Endothelial cell (in vitro differentiated cells): Measurements from ENCODE around the gene VIT. TPM values are rescaled to one million over a fixed set of nuclear protein-coding genes. Genes with fewer than 3 reads are reported as not detected.

Source experiments
- DNase-seq: peaks from one replicate; pipeline ENCODE4 v3.0.0; 2021; ENCODE audit warnings: low spot score
- H3K27ac Mint-ChIP-seq: one replicate; pipeline ENCODE4 v1.8.0; 2021; ENCODE audit warnings: mixed read lengths, inconsistent platforms; ENCODE audit not compliant: unreplicated experiment
- H3K27me3 Mint-ChIP-seq: one replicate; pipeline ENCODE4 v1.8.0; 2021; ENCODE audit warnings: mild to moderate bottlenecking, moderate library complexity, mixed read lengths, inconsistent platforms; ENCODE audit not compliant: unreplicated experiment
- H3K36me3 Mint-ChIP-seq: one replicate; pipeline ENCODE4 v1.8.0; 2021; ENCODE audit warnings: mild to moderate bottlenecking, low read depth, mixed read lengths, inconsistent platforms; ENCODE audit not compliant: unreplicated experiment
- H3K4me1 Mint-ChIP-seq: one replicate; pipeline ENCODE4 v1.8.0; 2021; ENCODE audit warnings: mild to moderate bottlenecking, mixed read lengths, inconsistent platforms; ENCODE audit not compliant: unreplicated experiment
- H3K4me3 Mint-ChIP-seq: one replicate; pipeline ENCODE4 v1.8.0; 2021; ENCODE audit warnings: mild to moderate bottlenecking, mixed read lengths, inconsistent platforms; ENCODE audit not compliant: unreplicated experiment
- H3K9me3 Mint-ChIP-seq: one replicate; pipeline ENCODE4 v1.8.0; 2021; ENCODE audit warnings: mixed read lengths, inconsistent platforms; ENCODE audit not compliant: unreplicated experiment
- total RNA-seq: library from RNA; stranded (reverse); fragmentation: NEBNext Ultra II Directional; extraction: Animal tissue kit (Norgen Biotek cat#: 25700); gene quantifications from one replicate; pipeline ENCODE4 v1.2.1, GENCODE V29; 2021; ENCODE audit not compliant: unreplicated experiment
- TF ChIP-seq, protein P1 (sequence below): fragments of 200-600 bp; sonication (generic); IDR thresholded peaks from one replicate; pipeline ENCODE4 v1.5.0; 2021; ENCODE audit warnings: antibody characterized with exemption; ENCODE audit not compliant: unreplicated experiment

Gene VIT
- total RNA-seq, 1 donor from 2014 or later = 3.6 TPM

DNA sequence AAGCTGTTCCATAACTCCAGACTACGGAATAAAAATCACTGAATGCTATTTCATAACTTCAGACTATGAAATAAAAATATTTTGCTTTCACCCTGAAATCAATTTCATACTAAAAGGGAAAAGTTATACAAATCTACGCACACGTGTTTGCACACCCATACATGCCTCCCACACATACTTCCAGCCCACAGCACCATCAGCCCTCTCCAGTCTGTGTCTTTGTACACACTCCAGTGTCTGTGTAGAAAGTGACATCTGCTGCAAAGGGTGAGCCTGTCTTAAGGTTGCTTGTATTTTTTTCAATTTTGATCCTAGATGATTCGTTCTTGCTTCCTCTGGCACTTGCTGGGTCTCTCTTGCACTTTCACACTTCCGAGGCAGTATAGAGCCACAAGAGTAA, 53.6 kb downstream of the VIT start:
- H3K27me3 Mint-ChIP-seq = no peaks in the 10 kb centered on the region
- H3K27ac Mint-ChIP-seq = no peak overlapping the region
- no peaks in the 10 kb centered on the region for H3K36me3 Mint-ChIP-seq
- TF ChIP-seq, protein P1, sequence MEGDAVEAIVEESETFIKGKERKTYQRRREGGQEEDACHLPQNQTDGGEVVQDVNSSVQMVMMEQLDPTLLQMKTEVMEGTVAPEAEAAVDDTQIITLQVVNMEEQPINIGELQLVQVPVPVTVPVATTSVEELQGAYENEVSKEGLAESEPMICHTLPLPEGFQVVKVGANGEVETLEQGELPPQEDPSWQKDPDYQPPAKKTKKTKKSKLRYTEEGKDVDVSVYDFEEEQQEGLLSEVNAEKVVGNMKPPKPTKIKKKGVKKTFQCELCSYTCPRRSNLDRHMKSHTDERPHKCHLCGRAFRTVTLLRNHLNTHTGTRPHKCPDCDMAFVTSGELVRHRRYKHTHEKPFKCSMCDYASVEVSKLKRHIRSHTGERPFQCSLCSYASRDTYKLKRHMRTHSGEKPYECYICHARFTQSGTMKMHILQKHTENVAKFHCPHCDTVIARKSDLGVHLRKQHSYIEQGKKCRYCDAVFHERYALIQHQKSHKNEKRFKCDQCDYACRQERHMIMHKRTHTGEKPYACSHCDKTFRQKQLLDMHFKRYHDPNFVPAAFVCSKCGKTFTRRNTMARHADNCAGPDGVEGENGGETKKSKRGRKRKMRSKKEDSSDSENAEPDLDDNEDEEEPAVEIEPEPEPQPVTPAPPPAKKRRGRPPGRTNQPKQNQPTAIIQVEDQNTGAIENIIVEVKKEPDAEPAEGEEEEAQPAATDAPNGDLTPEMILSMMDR = no peak
- peaks cover 11% of the 10 kb centered on the region for H3K4me1 Mint-ChIP-seq
- H3K9me3 Mint-ChIP-seq = no peaks in the 10 kb centered on the region
- H3K4me3 Mint-ChIP-seq = no peak overlapping the region
- no peak for DNase-seq

DNA sequence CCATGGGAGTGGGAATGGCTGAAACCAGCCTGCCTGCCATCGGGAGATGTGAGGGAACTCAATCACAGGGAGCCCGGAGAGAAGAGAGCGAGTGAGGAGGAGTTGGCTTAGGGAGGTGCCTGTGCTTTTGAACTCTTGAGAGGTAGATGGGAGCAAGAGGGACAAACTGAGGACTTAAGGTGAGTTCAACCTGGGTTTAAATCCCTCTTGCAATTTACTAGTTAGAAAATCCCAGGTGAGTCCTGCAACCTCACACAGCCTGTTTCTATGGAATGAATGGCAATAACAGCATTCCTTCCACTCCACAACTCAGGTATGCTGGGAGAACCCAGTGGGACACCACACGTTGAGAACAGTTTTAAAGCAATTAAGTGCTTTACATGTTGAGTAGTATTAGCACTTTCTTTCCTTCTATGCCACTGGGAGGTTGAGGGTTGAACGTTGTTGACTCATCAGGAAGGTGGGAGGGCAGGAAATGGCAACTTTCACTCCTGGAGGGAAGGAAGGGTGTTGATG, 57.3 kb downstream of the VIT start:
- H3K4me1 Mint-ChIP-seq = peaks cover 11% of the 10 kb centered on the region
- H3K4me3 Mint-ChIP-seq = no peak overlapping the region
- peaks cover 2% of the 10 kb centered on the region for H3K27me3 Mint-ChIP-seq
- no peak overlapping the region for H3K27ac Mint-ChIP-seq
- H3K36me3 Mint-ChIP-seq = no peaks in the 10 kb centered on the region
- no peak for DNase-seq
- TF ChIP-seq, protein P1 = no peak
- H3K9me3 Mint-ChIP-seq = no peaks in the 10 kb centered on the region

- no peak overlapping the region for H3K27ac Mint-ChIP-seq
- no peak for DNase-seq
- TF ChIP-seq, protein P1 = no peak
- no peak overlapping the region for H3K4me3 Mint-ChIP-seq
- no peaks in the 10 kb centered on the region for H3K9me3 Mint-ChIP-seq
- H3K4me1 Mint-ChIP-seq = peaks cover 11% of the 10 kb centered on the region
- no peaks in the 10 kb centered on the region for H3K36me3 Mint-ChIP-seq
- H3K27me3 Mint-ChIP-seq = peaks cover 2% of the 10 kb centered on the region
Observed at GRCh38 chr2:36754578-36754977, 58.1 kb downstream of the VIT start.

- TF ChIP-seq, protein P1 = no peak
- H3K4me1 Mint-ChIP-seq = peaks cover 11% of the 10 kb centered on the region
- H3K9me3 Mint-ChIP-seq = no peaks in the 10 kb centered on the region
- no peaks in the 10 kb centered on the region for H3K36me3 Mint-ChIP-seq
- H3K4me3 Mint-ChIP-seq = no peak overlapping the region
- peaks cover 2% of the 10 kb centered on the region for H3K27me3 Mint-ChIP-seq
- H3K27ac Mint-ChIP-seq = no peak overlapping the region
- no peak for DNase-seq
Observed at GRCh38 chr2:36756438-36756837, 59.9 kb downstream of the VIT start.

GRCh38 chr2:36762764-36763490, 66.4 kb downstream of the VIT start:
- no peak overlapping the region for H3K27ac Mint-ChIP-seq
- TF ChIP-seq, protein P1 = no peak
- no peaks in the 10 kb centered on the region for H3K4me1 Mint-ChIP-seq
- H3K4me3 Mint-ChIP-seq = no peak overlapping the region
- no peaks in the 10 kb centered on the region for H3K9me3 Mint-ChIP-seq
- no peaks in the 10 kb centered on the region for H3K36me3 Mint-ChIP-seq
- peaks cover 4% of the 10 kb centered on the region for H3K27me3 Mint-ChIP-seq
- no peak for DNase-seq
